ENCODE measurements around the gene PROS1. TPM values are rescaled to one million over a fixed set of nuclear protein-coding genes. Genes with fewer than 3 reads are reported as not detected.
A peak's percentile ranks its signal among the peaks of the same experiment; 100 is the strongest.

PROS1 gene
- total RNA-seq = 12.2 TPM

DNA sequence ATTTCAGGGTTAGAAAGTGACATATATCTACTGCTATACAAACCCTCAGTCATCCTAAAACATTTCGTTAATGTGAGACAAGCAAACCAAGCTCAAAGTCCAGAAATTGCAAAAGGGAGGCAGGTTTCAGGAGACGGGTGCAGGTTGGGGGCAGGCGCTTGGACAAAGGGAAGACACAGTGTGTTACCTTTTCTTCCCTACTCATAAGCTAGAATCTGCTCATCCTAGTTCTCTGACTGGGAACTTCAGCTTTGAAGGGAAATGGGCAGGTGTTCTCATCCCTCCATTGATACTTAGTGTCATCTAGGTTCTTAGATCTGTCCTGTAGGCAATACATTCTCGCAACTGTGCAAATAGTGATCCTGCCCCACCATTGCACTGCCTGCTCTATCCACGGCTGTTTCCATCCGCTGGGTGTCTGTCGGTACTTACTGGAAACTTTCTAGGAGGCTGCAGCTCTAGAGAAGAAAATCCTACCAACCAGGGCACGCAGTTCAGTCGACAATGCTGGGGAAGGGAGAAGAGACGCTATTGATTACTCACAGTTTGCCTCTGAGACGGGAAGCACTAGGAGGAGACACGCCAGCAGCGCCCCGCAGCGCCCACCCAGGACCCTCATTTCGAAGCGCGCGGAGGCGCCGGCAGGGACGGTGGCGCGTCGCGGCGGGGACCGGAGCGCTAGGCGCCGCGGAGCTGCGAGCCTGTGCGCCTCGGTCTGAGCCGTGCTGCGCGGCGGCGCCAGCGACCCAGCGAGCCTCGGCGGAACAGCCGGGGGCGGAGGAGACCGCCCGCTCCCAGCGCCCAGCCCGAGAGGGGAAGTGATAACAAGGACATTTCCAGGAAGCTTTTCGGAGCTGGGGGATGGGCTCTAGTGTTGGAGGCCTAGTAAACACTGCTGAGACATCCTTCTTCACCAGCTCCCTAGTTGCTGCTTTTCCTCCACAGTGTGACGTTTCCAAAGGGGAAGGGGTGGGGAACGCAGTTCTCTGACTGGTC, at the start of gene PROS1:
PROS1 (minus strand) TSS at position 766 of the 996 bp plus-strand sequence; CDS start at position 619, 147 bp downstream.
- peak; percentile 57 to 71 for DNase-seq (ENCODE audit: low spot score in 2 of 2)
- no peak for FAIRE-seq

DNA sequence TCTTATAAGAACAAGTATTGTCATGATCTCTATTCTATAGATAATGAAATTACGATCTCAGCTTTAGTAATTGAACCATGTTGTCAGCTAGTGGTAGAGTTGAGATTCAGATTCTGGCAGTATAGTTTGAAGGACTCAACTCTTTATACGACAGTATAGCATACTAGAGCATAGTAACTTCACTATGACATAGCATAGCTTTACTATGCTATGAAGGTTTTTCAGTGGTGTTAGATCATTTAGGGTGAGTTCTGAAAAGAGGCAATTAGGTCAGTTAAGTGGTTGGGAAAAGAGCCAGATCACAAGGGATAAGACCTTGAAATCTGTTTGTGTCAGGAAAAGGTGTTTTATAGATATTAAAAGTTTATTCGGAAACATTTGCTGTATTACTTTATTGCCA, 46.6 kb upstream of the PROS1 start:
- DNase-seq (ENCODE audit: low spot score in 2 of 2) = no peak
- FAIRE-seq = no peak

DNA sequence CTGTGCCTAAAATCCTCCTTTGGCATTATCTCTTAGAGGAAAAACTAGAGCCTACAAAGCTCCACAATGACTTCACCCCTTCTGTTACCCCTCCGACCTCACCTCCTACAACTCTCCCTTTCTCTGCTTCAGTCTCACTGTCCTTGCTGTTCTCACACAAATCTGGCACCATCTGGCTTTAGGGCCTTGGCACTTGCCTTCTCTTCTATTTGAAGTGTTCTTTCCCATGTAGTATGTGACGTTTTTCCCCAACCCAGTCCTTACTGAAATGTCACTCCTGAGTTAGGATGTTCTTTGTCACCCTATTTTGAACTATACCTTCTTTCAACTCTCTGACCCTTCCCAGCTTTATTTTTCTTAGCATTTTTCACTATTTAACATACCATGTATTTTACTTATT, 46.0 kb upstream of the PROS1 start:
- no peak for FAIRE-seq

DNA sequence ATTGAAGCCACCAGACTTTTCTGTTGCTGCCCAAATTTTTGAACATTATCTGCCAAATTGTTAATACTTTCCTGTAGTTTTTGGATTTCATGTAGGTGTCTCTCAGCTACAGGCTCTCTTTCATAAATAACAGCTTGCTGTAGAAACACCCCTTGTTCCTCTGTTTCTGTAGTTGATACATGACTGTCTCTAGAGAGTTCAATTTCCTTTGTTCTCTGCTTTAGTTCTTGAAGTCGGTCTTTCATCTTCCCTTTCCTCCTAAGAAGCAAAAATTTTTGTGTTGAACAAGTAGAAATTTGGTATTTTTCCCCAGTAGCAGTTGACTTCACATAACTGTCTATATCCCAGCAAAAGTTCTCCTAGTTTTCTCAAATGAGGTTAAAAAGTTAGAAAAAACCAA, 41.3 kb upstream of the PROS1 start:
- FAIRE-seq = no peak
- no peak for DNase-seq (ENCODE audit: low spot score in 2 of 2)

More for the DNA sequence above, 46.0 kb upstream of the PROS1 start:
- no peak for DNase-seq (ENCODE audit: low spot score in 2 of 2)

DNA sequence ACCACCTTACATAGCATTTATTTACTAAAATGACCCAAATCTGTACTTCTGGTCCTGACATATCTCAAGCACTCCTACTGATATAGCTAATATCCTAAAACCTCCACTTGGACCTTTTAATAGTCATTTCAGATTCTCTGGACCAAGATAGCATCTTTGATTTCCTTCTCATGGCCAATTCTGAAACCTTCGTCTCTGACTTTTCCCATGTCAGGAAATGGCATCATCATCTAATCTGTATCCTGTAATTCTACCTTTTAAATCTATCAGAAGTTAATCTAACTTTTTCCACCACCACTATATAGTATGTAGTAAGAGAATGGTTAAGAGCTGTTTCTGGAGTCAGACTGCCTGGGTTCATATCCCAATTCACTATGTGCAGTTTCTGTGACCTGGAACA, 38.5 kb upstream of the PROS1 start:
- FAIRE-seq (no peak), DNase-seq (ENCODE audit: low spot score in 2 of 2) (no peak)

DNA sequence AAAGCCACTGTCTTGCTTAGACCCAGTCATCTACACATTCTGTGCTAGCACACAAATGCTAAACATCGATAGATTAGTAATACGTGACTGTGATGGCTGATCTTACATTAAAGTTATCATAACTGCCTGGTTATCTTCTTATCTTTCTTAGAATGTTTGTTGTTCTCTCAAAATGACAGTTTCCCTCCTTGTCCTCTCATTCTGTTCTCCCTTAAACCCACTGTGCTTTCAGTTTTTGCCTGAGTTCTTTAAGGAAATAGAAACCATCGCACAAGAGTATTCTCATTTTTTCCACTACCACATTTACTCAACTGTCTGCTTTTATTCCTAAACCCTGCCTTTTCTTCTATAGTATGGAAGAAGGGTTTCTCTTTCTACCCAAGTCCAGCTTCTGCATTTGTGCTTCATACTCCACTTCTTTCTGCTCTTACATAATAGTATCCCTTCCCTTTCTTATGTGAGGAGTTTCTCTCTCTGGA, 37.6 kb upstream of the PROS1 start:
- DNase-seq (ENCODE audit: low spot score in 2 of 2) = no peak
- no peak for FAIRE-seq

DNA sequence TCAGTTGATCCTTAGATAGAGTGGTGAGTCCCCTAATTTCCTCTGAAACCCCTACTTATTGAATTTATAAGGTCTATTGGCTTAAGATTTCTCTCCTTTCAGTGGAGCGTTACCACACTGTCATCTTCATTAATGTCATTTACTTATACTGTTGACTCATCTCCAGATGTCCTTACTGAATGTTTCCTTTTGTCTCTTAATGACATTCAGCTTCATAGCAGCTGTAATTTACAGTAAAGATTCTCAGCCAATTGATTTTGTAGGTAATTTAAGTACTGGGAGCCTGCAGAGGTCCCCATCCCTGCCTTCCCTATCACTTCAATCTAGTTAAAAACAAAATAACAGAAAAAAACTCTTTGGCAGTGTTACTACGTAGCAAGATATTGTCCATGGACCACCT, 35.9 kb upstream of the PROS1 start:
- no peak for DNase-seq (ENCODE audit: low spot score in 2 of 2)
- no peak for FAIRE-seq

DNA sequence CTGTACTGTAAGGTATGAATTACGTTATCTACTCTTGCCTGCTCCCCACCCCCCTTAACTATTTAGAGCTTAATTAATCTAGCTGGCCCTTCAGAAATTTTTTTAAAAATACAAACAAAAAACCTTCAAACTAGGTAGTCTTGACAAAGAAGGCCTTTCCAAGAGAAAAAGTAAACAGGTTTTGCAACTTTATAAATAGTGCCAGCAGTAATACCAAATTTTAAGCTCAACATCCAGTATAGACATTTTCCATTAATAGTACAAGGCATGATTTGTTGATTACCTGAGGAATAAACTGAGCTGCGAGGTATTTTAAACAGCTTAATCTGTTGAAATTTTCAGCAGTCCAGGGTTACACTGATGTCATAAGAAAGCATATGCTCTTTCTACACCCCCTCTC, 34.6 kb upstream of the PROS1 start:
- FAIRE-seq = no peak
- DNase-seq (ENCODE audit: low spot score in 2 of 2) = no peak

DNA sequence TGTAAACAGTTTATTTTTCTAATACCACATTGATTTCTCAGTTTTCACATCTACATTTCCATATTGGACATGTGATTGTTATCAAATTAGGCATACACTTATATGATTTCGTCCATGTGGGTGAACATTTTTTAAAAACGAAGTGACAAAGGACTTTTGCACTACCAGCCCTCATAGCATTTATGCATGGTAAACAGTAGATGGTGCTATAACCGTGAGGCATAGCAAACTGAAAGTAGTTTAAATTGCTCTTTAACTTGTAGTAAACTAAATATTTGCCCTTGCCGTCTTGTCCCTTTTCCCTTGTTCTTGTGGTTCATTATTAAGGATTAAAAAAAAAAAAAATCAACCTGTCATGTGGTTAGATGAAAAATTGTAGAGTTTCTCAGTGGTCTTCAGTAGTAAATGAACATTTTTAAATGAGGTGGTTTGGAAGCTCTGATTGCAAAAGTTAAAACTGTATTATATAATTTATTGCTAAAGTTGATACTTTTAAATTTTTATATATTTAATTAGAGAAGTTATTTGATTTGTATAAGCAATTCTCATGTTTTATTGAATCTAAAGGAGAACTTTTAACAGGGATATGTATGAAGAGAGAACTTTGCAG, 30.7 kb upstream of the PROS1 start:
- no peak for FAIRE-seq
- DNase-seq (ENCODE audit: low spot score in 2 of 2) = peak in 1 of 2 donors; percentile 25

DNA sequence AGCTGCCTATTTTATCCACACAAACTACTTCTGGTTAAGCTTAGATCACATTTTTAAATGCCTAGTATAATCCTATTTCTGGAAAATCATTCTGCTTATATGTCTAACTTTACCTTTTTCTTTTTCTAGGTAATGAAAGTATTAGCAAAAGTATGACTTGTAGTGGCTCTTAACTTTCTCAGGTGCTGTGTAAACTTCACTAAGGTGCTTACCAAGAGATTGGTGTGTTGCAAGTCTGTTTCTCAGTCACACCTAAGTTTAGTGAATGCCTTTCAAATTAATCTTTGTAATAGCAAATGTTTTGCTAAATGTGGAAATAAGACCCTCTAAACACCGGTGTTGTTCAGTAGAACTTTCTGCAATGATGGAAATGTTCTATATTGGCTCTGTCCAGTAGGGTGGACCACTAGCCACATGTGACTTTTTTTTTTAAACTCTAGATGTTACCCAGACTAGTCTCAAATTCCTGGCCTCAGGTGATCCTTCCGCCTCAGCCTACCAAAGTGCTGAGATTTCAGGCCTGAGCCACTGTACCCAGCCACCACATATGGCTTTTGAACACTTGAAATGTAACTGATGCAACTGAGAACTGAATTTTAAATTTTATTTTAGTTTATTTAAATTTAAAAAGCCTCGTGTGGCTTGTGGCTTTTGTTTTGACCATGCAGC, 28.3 kb upstream of the PROS1 start:
- no peak for FAIRE-seq

DNA sequence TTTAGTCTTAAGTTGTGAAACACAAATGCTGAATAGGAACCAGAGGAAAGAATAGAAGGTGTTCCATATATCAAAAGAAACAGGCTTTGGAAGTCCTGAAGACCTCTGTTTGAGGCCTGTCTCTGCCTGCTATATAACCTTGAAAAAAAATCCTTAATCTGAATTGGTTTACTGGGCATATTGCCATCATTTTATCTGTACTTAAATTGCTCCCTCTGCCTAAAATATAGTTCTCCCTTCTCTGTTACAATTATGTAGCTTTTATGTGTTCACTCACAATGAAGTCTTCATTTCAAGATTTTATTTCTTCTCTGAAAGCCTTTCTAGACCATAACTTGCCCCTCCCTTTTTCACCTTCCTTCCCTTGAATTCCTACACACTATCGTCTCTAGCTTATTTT, 27.5 kb upstream of the PROS1 start:
- no peak for FAIRE-seq
- DNase-seq (ENCODE audit: low spot score in 2 of 2) = no peak

More for the DNA sequence above, 28.3 kb upstream of the PROS1 start:
- no peak for DNase-seq (ENCODE audit: low spot score in 2 of 2)

DNA sequence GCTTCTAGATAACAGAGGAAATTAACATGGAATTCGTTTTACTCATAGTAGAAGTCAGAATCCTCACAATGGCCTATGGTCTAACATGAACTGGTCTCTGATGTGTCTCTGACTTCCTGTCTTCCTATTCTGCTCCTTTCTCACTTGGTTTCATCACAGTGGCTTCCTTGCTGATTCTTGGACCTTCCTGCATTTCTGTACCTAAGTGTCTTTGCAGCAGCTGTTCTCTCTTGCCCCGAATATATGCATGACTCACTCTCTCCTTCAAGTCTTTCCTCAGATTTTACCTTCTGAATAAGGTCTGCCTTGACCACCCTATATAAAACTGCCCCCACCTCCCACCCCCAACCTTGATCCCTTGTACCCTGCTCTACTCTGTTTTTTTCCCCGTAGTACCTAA, 20.4 kb upstream of the PROS1 start:
- FAIRE-seq = no peak
- no peak for DNase-seq (ENCODE audit: low spot score in 2 of 2)

DNA sequence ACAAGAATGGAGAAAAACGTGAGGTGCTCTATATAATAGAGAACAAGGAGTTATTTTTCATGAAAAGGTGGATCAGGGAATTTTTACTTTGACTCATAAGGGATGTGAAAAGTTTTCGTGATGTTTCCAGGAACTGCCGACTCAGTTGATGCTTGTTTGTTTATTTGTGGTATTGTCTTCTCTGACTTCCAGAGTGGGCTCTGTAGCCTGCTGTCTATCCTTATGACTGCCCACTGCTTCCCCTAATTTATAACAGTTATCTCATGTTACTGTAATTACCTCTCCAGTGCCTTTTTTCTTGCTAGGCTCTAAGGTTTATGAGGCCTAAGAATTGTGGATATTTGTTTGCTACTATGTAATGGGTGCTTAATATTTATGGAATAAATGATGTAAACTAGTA, 18.5 kb upstream of the PROS1 start:
- DNase-seq (ENCODE audit: low spot score in 2 of 2) (no peak), FAIRE-seq (no peak)

DNA sequence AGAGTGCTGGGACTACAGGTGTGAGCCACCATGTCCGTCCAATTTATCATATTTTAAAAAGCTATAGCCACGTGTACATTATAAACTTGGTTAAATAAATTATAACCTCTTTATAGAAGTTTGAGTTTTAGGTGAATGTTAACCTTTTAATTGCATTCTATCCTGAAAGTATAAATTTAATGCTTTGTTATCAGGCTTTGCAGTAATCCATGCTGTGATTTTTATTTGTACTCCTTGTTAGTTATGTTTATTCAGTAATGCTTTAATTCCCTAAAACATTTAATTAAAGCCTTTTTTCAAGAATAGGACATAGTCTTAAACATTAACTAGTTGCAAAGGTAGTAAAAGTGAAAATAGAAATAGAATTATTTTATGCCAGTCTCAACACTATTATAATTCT, 17.9 kb upstream of the PROS1 start:
- FAIRE-seq (no peak), DNase-seq (ENCODE audit: low spot score in 2 of 2) (no peak)

DNA sequence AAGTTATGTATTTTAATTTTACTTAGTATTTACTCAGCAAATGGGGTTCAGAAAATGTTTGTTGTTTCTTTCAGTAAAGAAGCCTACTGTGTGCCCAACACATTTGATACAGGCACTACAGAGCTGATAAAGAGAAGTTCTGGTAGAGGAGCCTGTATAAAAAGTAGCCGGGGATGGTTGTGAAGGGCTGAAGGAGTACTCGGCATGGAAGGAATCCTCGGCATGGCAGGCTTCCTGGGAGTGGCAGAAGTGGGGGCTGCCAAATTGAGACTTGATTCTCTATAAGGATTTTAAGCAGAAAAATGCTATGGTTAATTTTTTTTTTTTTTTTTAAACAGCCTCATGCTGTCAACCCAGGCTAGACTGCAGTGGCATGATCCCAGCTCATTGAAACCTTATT, 15.5 kb upstream of the PROS1 start:
- FAIRE-seq (no peak), DNase-seq (ENCODE audit: low spot score in 2 of 2) (no peak)

DNA sequence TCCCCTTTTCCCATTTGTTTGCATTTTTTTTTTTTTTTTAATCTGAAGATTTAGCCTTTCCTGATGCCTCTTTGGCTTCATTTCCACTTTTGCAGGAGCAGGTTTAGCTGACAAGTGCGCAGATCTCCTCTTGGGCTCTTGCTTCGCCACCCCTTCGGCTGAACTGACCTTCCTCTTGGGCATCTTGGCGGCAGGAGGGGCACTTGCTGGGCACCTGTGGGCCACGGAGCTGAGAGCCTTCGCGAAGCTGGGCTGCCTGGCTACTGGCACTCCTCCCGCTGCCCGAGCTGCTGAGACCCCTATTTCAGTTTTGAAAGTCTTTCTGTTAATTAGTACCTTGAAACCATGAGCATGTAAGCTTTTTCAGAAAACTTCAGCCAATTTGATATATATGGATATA, 15.1 kb upstream of the PROS1 start:
- DNase-seq (ENCODE audit: low spot score in 2 of 2) = no peak
- FAIRE-seq = no peak

DNA sequence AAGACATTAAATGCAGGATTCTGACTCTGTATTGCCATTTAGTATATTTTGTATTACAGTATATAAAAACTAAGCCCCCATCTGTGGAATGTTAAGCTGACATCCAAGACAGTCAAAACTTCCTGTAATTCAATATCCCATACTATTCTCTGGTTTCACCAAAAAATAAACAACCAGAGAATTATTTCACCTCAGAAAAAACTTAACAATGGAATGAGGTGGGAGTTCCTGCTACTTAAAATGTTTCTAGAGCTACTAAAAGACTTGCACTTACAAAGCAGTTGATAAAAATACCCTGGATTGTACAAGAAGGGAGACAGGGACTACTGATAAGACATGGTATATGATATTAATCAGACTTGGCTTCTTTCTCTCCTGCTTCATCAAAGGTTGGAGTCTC, 14.6 kb upstream of the PROS1 start:
- DNase-seq (ENCODE audit: low spot score in 2 of 2) = no peak
- FAIRE-seq = no peak

DNA sequence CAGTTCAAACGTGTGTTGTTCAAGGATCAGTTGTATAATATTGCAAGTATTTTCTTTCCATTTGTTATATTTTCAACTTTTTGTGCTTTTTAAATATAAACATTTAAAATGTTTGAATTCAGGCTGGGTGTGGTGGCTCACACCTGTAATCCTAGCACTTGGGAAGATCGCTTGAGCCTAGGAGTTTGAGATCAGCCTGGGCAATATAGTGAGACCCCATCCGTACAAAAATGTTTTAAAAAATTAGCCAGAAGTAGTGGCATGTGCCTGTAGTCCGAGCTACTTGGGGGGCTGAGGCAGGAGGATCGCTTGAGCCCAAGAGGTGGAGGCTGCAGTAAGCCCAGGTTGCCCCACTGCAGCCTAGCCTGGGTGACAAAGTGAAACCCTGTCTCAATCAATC, 10.9 kb upstream of the PROS1 start:
- no peak for DNase-seq (ENCODE audit: low spot score in 2 of 2)
- FAIRE-seq = no peak

DNA sequence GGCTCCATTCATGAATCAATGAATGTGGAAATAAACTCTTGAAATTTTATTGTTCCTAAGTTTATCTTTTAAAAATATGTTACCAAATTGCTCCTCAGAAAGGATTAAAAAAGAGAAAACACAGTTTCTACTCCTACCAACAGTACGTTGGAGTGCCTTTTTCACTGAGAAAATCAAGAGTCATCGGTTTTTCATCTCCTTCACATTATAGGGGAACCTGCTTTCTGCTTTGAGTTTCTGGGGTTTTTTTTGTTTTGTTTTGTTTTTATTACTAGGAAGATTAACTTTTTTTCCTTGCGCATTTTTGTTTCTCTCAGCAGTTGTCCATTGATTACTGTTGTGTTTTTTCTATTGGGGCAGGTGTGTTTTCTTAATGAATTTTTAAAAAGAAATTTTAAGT, 9.7 kb upstream of the PROS1 start:
- no peak for DNase-seq (ENCODE audit: low spot score in 2 of 2)
- FAIRE-seq = no peak

DNA sequence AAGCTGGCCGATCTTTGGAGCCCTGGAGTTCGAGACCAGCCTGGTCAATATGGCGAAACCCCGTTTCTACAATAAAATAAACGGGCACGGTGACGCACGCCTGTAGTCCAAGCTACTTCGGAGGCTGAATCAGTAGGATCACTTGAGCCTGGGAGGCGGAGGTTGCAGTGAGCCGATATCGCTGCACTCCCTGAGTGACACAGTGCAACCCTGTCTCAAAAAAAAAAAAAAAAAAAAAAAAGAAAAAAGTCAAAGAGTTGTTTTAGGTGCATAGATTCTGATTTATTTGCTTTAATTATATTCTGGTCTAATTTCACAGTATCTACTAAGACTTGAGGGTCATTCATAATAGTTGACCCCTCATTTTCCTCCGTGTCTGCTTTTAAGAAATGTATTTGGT, 8.0 kb upstream of the PROS1 start:
- DNase-seq (ENCODE audit: low spot score in 2 of 2) (no peak), FAIRE-seq (no peak)
